CD4-positive, alpha-beta memory T cell (primary cell): ENCODE measurements around the gene RFT1. TPM values are rescaled to one million over a fixed set of nuclear protein-coding genes. Genes with fewer than 3 reads are reported as not detected.
A peak's percentile ranks its signal among the peaks of the same experiment; 100 is the strongest.

Source experiments
- CTCF ChIA-PET: fragments of 350-600 bp; sonication (Branson Sonifier 250); formaldehyde crosslinking; loops from one replicate; lab custom pipeline; 2021; ENCODE audit warnings: inconsistent platforms; ENCODE audit not compliant: partially characterized antibody; lab: Charles Lee
- POLR2A ChIA-PET: fragments of 350-600 bp; sonication (Branson Sonifier 250); formaldehyde crosslinking; loops from one replicate; lab custom pipeline; 2021; ENCODE audit not compliant: partially characterized antibody; lab: Charles Lee
- DNase-seq, 5 donors: peaks; one replicate each; pipeline versions ENCODE4 v3.0.0 to v3.0.0-alpha.2; 2020 to 2022; ENCODE audit warnings: mixed read lengths in 1 of 5
- H3K27ac ChIP-seq: one replicate; pipeline ENCODE4 v1.7.0; 2013; ENCODE audit warnings: low read depth, low read length
- H3K27me3 ChIP-seq: 2 replicates; pipeline ENCODE4 v1.7.0; 2013; ENCODE audit warnings: mild to moderate bottlenecking, low read length, moderate library complexity; ENCODE audit not compliant: insufficient read depth
- H3K36me3 ChIP-seq: 2 replicates; pipeline ENCODE4 v1.7.0; 2013; ENCODE audit warnings: mild to moderate bottlenecking, low read length, moderate library complexity; ENCODE audit not compliant: insufficient read depth
- H3K4me1 ChIP-seq: 2 replicates; pipeline ENCODE4 v1.7.0; 2013; ENCODE audit warnings: mild to moderate bottlenecking, low read length, moderate library complexity; ENCODE audit not compliant: insufficient read depth
- H3K4me3 ChIP-seq, 2 donors: one replicate each; pipeline ENCODE4 v1.7.0; 2013; ENCODE audit warnings: low read length in 2 of 2, mild to moderate bottlenecking in 1 of 2
- H3K9me3 ChIP-seq, 2 donors: one replicate each; pipeline ENCODE4 v1.7.0; 2013; ENCODE audit warnings: low read length in 2 of 2, control low read depth in 1 of 2; ENCODE audit not compliant: control insufficient read depth in 1 of 2
- H3K27ac Mint-ChIP-seq, 7 donors: one replicate each; pipeline ENCODE4 v1.8.0; 2020 to 2021; ENCODE audit warnings: mixed read lengths in 7 of 7, mild to moderate bottlenecking in 6 of 7, inconsistent platforms in 3 of 7, moderate library complexity in 3 of 7
- H3K27me3 Mint-ChIP-seq, 2 donors: one replicate each; pipeline ENCODE4 v1.8.0; 2020 to 2021; ENCODE audit warnings: mixed read lengths in 2 of 2
- H3K36me3 Mint-ChIP-seq, 2 donors: one replicate each; pipeline ENCODE4 v1.8.0; 2020 to 2021; ENCODE audit warnings: mixed read lengths in 2 of 2, inconsistent platforms in 1 of 2, mild to moderate bottlenecking in 1 of 2
- H3K4me1 Mint-ChIP-seq, 4 donors: one replicate each; pipeline ENCODE4 v1.8.0; 2020 to 2021; ENCODE audit warnings: mixed read lengths in 4 of 4, mild to moderate bottlenecking in 1 of 4
- H3K4me3 Mint-ChIP-seq, 8 donors: one replicate each; pipeline ENCODE4 v1.8.0; 2020 to 2021; ENCODE audit warnings: mixed read lengths in 8 of 8, mild to moderate bottlenecking in 7 of 8, moderate library complexity in 6 of 8, inconsistent platforms in 3 of 8
- H3K9me3 Mint-ChIP-seq, 8 donors: one replicate each; pipeline ENCODE4 v1.8.0; 2020 to 2021; ENCODE audit warnings: mixed read lengths in 8 of 8, mild to moderate bottlenecking in 5 of 8, inconsistent platforms in 3 of 8, moderate library complexity in 1 of 8
- intact Hi-C: fragments of 100-400 bp; cut with micrococcal nuclease; formaldehyde crosslinking; loops from one replicate; pipeline ENCODE4 v1.15.1; 2023
- polyA plus RNA-seq, 2 donors: library from polyadenylated mRNA; unstranded; fragments of 300-500 nt; fragmentation: Illumina TruSeq; gene quantifications; one replicate each; pipeline ENCODE4 v1.2.3, GENCODE V29; 2021
- total RNA-seq, 2 experiments: library from RNA; stranded (reverse); gene quantifications; one replicate each; pipeline ENCODE4 v1.2.3, GENCODE V29; 2021

Gene RFT1
- total and polyA plus RNA-seq, 4 experiments from 2014 or later, result 21.2 to 28.4 (median 24.6) TPM

DNA sequence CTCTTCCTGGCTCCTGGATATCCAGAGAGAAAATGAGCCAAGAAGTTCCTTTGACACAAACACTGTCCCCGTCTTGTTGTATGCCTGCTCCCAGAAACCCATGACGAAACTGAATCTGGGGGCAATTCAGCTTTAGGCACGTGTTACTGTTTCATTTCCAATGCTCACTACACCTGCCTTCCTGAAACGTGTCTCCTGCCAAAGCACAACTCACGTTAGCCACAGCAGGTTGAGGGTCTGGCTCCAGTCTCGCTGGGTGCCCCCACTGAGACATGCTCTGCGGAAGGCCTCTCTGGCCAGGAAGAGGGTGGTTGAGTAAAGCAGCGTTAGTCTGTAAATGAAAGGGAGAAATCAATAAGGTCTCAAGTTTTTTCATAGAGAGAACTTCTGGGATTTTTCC is 6.7 kb downstream of the RFT1 start:
- intact Hi-C loops, result no loop called here
- ChIA-PET CTCF (interaction anchor here (1.3 to 2.4 kb wide), 4 partner anchors 9 to 73 kb away, joined by 5 to 11 read pairs (median 8); no protein-coding TSS in a partner anchor), POLR2A (no interaction called here)
- Histone ChIP-seq H3K9me3 (no peaks in the 10 kb centered on the region), H3K4me1 (no peaks in the 10 kb centered on the region), H3K36me3 (peaks cover 64% of the 10 kb centered on the region), H3K4me3 (no peak overlapping the region), H3K27ac (no peak overlapping the region), H3K27me3 (no peaks in the 10 kb centered on the region)
- peaks cover 0 to 6% (median 2%) of the 10 kb centered on the region in 4 donors for H3K4me1 Mint-ChIP-seq
- H3K4me3 Mint-ChIP-seq, result no peak overlapping the region
- no peak for DNase-seq
- no peaks in the 10 kb centered on the region for H3K27me3 Mint-ChIP-seq
- H3K36me3 Mint-ChIP-seq, result peaks cover 45 to 66% of the 10 kb centered on the region in 2 donors
- H3K27ac Mint-ChIP-seq, result peak overlapping the region in 1 of 7 donors; percentile 50
- no peaks in the 10 kb centered on the region for H3K9me3 Mint-ChIP-seq

DNA sequence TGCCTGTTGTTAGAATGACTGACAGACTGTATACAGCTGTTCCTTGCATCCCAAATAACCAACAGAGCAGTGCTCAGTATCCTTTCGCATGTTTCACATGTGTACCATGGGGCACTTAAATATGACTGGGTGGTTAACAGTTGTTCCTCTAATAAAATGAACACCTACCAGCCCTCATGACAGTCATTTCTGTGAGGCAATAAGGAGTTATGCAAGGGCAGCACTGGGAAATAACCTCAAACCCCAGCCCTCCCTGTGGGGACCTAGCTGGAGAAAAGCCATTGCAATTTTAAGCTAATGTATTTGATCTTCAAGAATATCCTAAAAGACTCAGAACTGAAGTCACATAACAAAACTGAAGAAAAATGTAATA is 7.3 kb downstream of the RFT1 start:
- H3K27ac Mint-ChIP-seq, result peak overlapping the region in 1 of 7 donors; percentile 69
- no peak overlapping the region for H3K4me3 Mint-ChIP-seq
- H3K4me1 Mint-ChIP-seq, result peaks cover 0 to 6% (median under 1%) of the 10 kb centered on the region in 4 donors
- Histone ChIP-seq H3K27me3 (no peaks in the 10 kb centered on the region), H3K9me3 (no peaks in the 10 kb centered on the region), H3K27ac (no peak overlapping the region), H3K36me3 (peaks cover 70% of the 10 kb centered on the region), H3K4me3 (no peak overlapping the region), H3K4me1 (no peaks in the 10 kb centered on the region)
- H3K36me3 Mint-ChIP-seq, result peaks cover 51 to 72% of the 10 kb centered on the region in 2 donors
- no peak for DNase-seq
- intact Hi-C loops, result no loop called here
- CTCF ChIA-PET, result interaction anchor here (0.8 to 2.4 kb wide), 6 partner anchors 9 to 73 kb away, joined by 3 to 11 read pairs (median 6); no protein-coding TSS in a partner anchor
- no peaks in the 10 kb centered on the region for H3K9me3 Mint-ChIP-seq
- H3K27me3 Mint-ChIP-seq, result no peaks in the 10 kb centered on the region
- POLR2A ChIA-PET, result no interaction called here

DNA sequence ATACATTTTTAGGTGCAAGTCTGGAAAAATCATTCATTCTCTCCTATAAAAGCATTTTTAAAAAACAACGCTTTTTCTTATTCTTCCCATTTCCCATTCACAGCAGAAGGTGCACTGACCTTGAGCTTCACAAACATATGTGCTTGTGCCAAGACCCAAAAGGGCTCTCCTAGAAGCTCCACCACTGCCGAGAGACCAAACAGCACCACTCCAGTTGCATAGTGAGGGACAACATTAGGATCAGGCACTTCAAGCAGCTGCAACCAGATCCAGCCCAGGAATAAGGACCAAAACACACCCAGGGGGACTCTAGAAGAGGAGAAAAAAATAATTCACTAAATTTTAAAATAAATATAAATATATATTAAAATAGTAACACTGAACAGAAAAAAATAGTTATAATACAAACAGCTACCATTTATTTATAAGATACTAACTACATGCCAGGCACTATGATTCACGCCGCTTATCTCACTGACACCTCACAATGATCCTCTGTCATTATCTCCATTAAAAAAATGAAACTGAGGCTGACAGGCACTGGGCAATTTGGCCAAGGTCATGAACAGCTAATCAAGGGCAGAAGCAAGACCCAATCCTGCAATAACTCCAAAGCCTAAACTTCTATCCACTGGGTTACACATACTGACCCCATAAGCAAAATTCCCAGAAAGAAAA is 7.8 kb downstream of the RFT1 start:
- intact Hi-C loops, result no loop called here

GRCh38 chr3:53120336-53120735 is 9.9 kb downstream of the RFT1 start:
- intact Hi-C loops, result no loop called here
- H3K4me3 ChIP-seq, result no peak overlapping the region
- no peak overlapping the region for H3K27ac ChIP-seq
- ChIA-PET POLR2A (interaction anchor here (1.0 kb wide), 1 partner anchor 11 kb away, joined by 3 read pairs; no protein-coding TSS in a partner anchor), CTCF (interaction anchor here (1.2 to 13.7 kb wide), 4 partner anchors 10 to 79 kb away, joined by 3 to 254 read pairs (median 10); no protein-coding TSS in a partner anchor)
- no peak overlapping the region for H3K27ac Mint-ChIP-seq
- no peaks in the 10 kb centered on the region for H3K4me1 ChIP-seq
- no peaks in the 10 kb centered on the region for H3K27me3 Mint-ChIP-seq
- no peak overlapping the region for H3K4me3 Mint-ChIP-seq
- peaks cover 78% of the 10 kb centered on the region for H3K36me3 ChIP-seq
- no peak for DNase-seq
- H3K4me1 Mint-ChIP-seq, result peaks cover 0 to 1% (median 0%) of the 10 kb centered on the region in 4 donors
- H3K27me3 ChIP-seq, result no peaks in the 10 kb centered on the region
- no peaks in the 10 kb centered on the region for H3K9me3 ChIP-seq
- H3K36me3 Mint-ChIP-seq, result peaks cover 47 to 70% of the 10 kb centered on the region in 2 donors
- no peaks in the 10 kb centered on the region for H3K9me3 Mint-ChIP-seq

More for the DNA sequence above, 7.8 kb downstream of the RFT1 start:
- no peak overlapping the region for H3K27ac ChIP-seq
- no peaks in the 10 kb centered on the region for H3K9me3 Mint-ChIP-seq
- H3K4me3 Mint-ChIP-seq, result no peak overlapping the region
- H3K27me3 ChIP-seq, result no peaks in the 10 kb centered on the region
- H3K4me1 ChIP-seq, result no peaks in the 10 kb centered on the region
- H3K4me1 Mint-ChIP-seq, result peaks cover 0 to 6% (median under 1%) of the 10 kb centered on the region in 4 donors
- no peaks in the 10 kb centered on the region for H3K27me3 Mint-ChIP-seq
- H3K27ac Mint-ChIP-seq, result peak overlapping the region in 1 of 7 donors; percentile 87
- POLR2A ChIA-PET, result no interaction called here
- H3K9me3 ChIP-seq, result no peaks in the 10 kb centered on the region
- DNase-seq, result no peak
- CTCF ChIA-PET, result interaction anchor here (0.6 to 2.4 kb wide), 7 partner anchors 8 to 74 kb away, joined by 3 to 11 read pairs (median 5); no protein-coding TSS in a partner anchor
- H3K36me3 ChIP-seq, result peaks cover 75% of the 10 kb centered on the region
- no peak overlapping the region for H3K4me3 ChIP-seq
- peaks cover 51 to 77% of the 10 kb centered on the region in 2 donors for H3K36me3 Mint-ChIP-seq

GRCh38 chr3:53116956-53117355 is 13.3 kb downstream of the RFT1 start:
- H3K27ac Mint-ChIP-seq, result peak overlapping the region in 1 of 7 donors; percentile 42
- intact Hi-C loops, result no loop called here
- CTCF ChIA-PET, result interaction anchor here (1.1 to 13.7 kb wide), 7 partner anchors 8 to 82 kb away, joined by 3 to 254 read pairs (median 4); no protein-coding TSS in a partner anchor

GRCh38 chr3:53114412-53115074 is 15.7 kb downstream of the RFT1 start:
- Histone ChIP-seq H3K36me3 (peaks cover 43% of the 10 kb centered on the region), H3K4me1 (peaks cover 13% of the 10 kb centered on the region), H3K27ac (no peak overlapping the region), H3K27me3 (no peaks in the 10 kb centered on the region), H3K9me3 (no peaks in the 10 kb centered on the region), H3K4me3 (no peak overlapping the region)
- Mint-ChIP-seq H3K9me3 (no peaks in the 10 kb centered on the region), H3K36me3 (peaks cover 17 to 37% of the 10 kb centered on the region in 2 donors), H3K27me3 (no peaks in the 10 kb centered on the region), H3K4me1 (peaks cover 2 to 7% (median 5%) of the 10 kb centered on the region in 4 donors), H3K4me3 (no peak overlapping the region), H3K27ac (no peak overlapping the region)
- POLR2A ChIA-PET, result interaction anchor here (1.7 kb wide), 1 partner anchor 82 kb away, joined by 4 read pairs; no protein-coding TSS in a partner anchor
- DNase-seq, result no peak
- intact Hi-C loops, result loop anchor here (1.0 to 5.0 kb wide), 3 partner anchors 20 to 183 kb away; no protein-coding TSS in a partner anchor
- CTCF ChIA-PET, result interaction anchor here (0.7 to 13.7 kb wide), 25 partner anchors 8 to 595 kb away, joined by 3 to 254 read pairs (median 4); partner anchors contain the start of genes PRKCD and RFT1

More at GRCh38 chr3:53116956-53117355, 13.3 kb downstream of the RFT1 start:
- Histone ChIP-seq H3K4me3 (no peak overlapping the region), H3K36me3 (peaks cover 51% of the 10 kb centered on the region), H3K27me3 (no peaks in the 10 kb centered on the region), H3K4me1 (peaks cover 4% of the 10 kb centered on the region), H3K27ac (no peak overlapping the region), H3K9me3 (no peaks in the 10 kb centered on the region)
- Mint-ChIP-seq H3K27me3 (no peaks in the 10 kb centered on the region), H3K9me3 (no peaks in the 10 kb centered on the region), H3K36me3 (peaks cover 21 to 46% of the 10 kb centered on the region in 2 donors), H3K4me3 (no peak overlapping the region), H3K4me1 (no peaks in the 10 kb centered on the region)
- DNase-seq, result no peak
- POLR2A ChIA-PET, result no interaction called here
